Mucosa of stomach (tissue), 1 donor: Measurements from ENCODE around the gene IGSF21.
"Not testable (repeated sequence)": the region's sequence is repeated elsewhere in the genome, so short reads cannot be mapped to it uniquely, and the experiment has no call there.

Experiments used
- H3K27me3 ChIP-seq: one replicate; pipeline ENCODE4 v1.7.0; 2013; ENCODE audit warnings: mild to moderate bottlenecking, low read length; ENCODE audit not compliant: control insufficient read depth, insufficient read depth
- H3K36me3 ChIP-seq: one replicate; pipeline ENCODE4 v1.7.0; 2013; ENCODE audit warnings: low read length; ENCODE audit not compliant: control insufficient read depth, insufficient read depth
- H3K4me1 ChIP-seq: one replicate; pipeline ENCODE4 v1.7.0; 2013; ENCODE audit warnings: mild to moderate bottlenecking, low read length; ENCODE audit not compliant: control insufficient read depth, insufficient read depth
- H3K4me3 ChIP-seq: one replicate; pipeline ENCODE4 v1.7.0; 2013; ENCODE audit warnings: low read length
- H3K9ac ChIP-seq: one replicate; pipeline ENCODE4 v1.7.0; 2013; ENCODE audit warnings: mild to moderate bottlenecking, low read length, moderate library complexity
- H3K9me3 ChIP-seq: one replicate; pipeline ENCODE4 v1.7.0; 2013; ENCODE audit warnings: mild to moderate bottlenecking, low read length, moderate library complexity; ENCODE audit not compliant: control insufficient read depth
- donor health status: Pancreatic carcinoma.

Gene IGSF21

GRCh38 chr1:18157968-18158367 lies 50.4 kb downstream of the IGSF21 start:
- no peaks in the 10 kb centered on the region for H3K36me3 ChIP-seq
- no peak overlapping the region for H3K4me3 ChIP-seq
- no peak overlapping the region for H3K9ac ChIP-seq
- no peaks in the 10 kb centered on the region for H3K4me1 ChIP-seq
- H3K9me3 ChIP-seq: no peaks in the 10 kb centered on the region
- peaks cover 15% of the 10 kb centered on the region for H3K27me3 ChIP-seq

- no peaks in the 10 kb centered on the region for H3K36me3 ChIP-seq
- H3K4me1 ChIP-seq: no peaks in the 10 kb centered on the region
- H3K9me3 ChIP-seq: no peaks in the 10 kb centered on the region
- no peak overlapping the region for H3K9ac ChIP-seq
- H3K4me3 ChIP-seq: no peak overlapping the region
- peaks cover 15% of the 10 kb centered on the region for H3K27me3 ChIP-seq
Measured at GRCh38 chr1:18158714-18159113, 51.1 kb downstream of the IGSF21 start.

GRCh38 chr1:18160290-18160942 lies 52.8 kb downstream of the IGSF21 start:
- Histone ChIP-seq H3K4me3 (no peak overlapping the region), H3K9ac (no peak overlapping the region), H3K4me1 (no peaks in the 10 kb centered on the region), H3K27me3 (peaks cover 15% of the 10 kb centered on the region), H3K36me3 (no peaks in the 10 kb centered on the region), H3K9me3 (no peaks in the 10 kb centered on the region)

- H3K4me3 ChIP-seq: no peak overlapping the region
- H3K36me3 ChIP-seq: no peaks in the 10 kb centered on the region
- no peak overlapping the region for H3K9ac ChIP-seq
- no peaks in the 10 kb centered on the region for H3K4me1 ChIP-seq
- peaks cover 12% of the 10 kb centered on the region for H3K27me3 ChIP-seq
- H3K9me3 ChIP-seq: no peaks in the 10 kb centered on the region
Measured at GRCh38 chr1:18161690-18162089, 54.1 kb downstream of the IGSF21 start.

- H3K27me3 ChIP-seq, H3K9me3 ChIP-seq, H3K4me1 ChIP-seq, H3K36me3 ChIP-seq, H3K4me3 ChIP-seq, H3K9ac ChIP-seq: not testable (repeated sequence)
Measured at GRCh38 chr1:18165640-18166039, 58.0 kb downstream of the IGSF21 start.

- no peaks in the 10 kb centered on the region for H3K36me3 ChIP-seq
- no peak overlapping the region for H3K4me3 ChIP-seq
- no peaks in the 10 kb centered on the region for H3K4me1 ChIP-seq
- H3K9ac ChIP-seq: no peak overlapping the region
- H3K27me3 ChIP-seq: no peaks in the 10 kb centered on the region
- no peaks in the 10 kb centered on the region for H3K9me3 ChIP-seq
Measured at GRCh38 chr1:18166341-18166740, 58.7 kb downstream of the IGSF21 start.

GRCh38 chr1:18166929-18167328 lies 59.3 kb downstream of the IGSF21 start:
- H3K9ac ChIP-seq: no peak overlapping the region
- no peak overlapping the region for H3K4me3 ChIP-seq
- no peaks in the 10 kb centered on the region for H3K36me3 ChIP-seq
- H3K9me3 ChIP-seq: no peaks in the 10 kb centered on the region
- no peaks in the 10 kb centered on the region for H3K27me3 ChIP-seq
- H3K4me1 ChIP-seq: no peaks in the 10 kb centered on the region

- Histone ChIP-seq H3K4me1 (no peaks in the 10 kb centered on the region), H3K36me3 (no peaks in the 10 kb centered on the region), H3K9me3 (no peaks in the 10 kb centered on the region), H3K9ac (no peak overlapping the region), H3K27me3 (peaks cover 3% of the 10 kb centered on the region), H3K4me3 (no peak overlapping the region)
Measured at GRCh38 chr1:18170444-18170843, 62.8 kb downstream of the IGSF21 start.

- Histone ChIP-seq H3K9me3 (no peaks in the 10 kb centered on the region), H3K36me3 (no peaks in the 10 kb centered on the region), H3K4me3 (no peak overlapping the region), H3K27me3 (peaks cover 5% of the 10 kb centered on the region), H3K4me1 (no peaks in the 10 kb centered on the region), H3K9ac (no peak overlapping the region)
Measured at GRCh38 chr1:18174037-18174436, 66.4 kb downstream of the IGSF21 start.

- no peaks in the 10 kb centered on the region for H3K36me3 ChIP-seq
- H3K27me3 ChIP-seq: peaks cover 5% of the 10 kb centered on the region
- no peak overlapping the region for H3K9ac ChIP-seq
- H3K4me3 ChIP-seq: no peak overlapping the region
- no peaks in the 10 kb centered on the region for H3K9me3 ChIP-seq
- no peaks in the 10 kb centered on the region for H3K4me1 ChIP-seq
Measured at GRCh38 chr1:18175051-18175450, 67.5 kb downstream of the IGSF21 start.

GRCh38 chr1:18175530-18176377 lies 68.2 kb downstream of the IGSF21 start:
- Histone ChIP-seq H3K9ac (no peak overlapping the region), H3K36me3 (no peaks in the 10 kb centered on the region), H3K4me1 (no peaks in the 10 kb centered on the region), H3K27me3 (peaks cover 5% of the 10 kb centered on the region), H3K4me3 (no peak overlapping the region), H3K9me3 (no peaks in the 10 kb centered on the region)

GRCh38 chr1:18176619-18177018 lies 69.0 kb downstream of the IGSF21 start:
- Histone ChIP-seq H3K9ac (no peak overlapping the region), H3K27me3 (peaks cover 5% of the 10 kb centered on the region), H3K4me3 (no peak overlapping the region), H3K9me3 (no peaks in the 10 kb centered on the region), H3K36me3 (no peaks in the 10 kb centered on the region), H3K4me1 (no peaks in the 10 kb centered on the region)
